ENCODE measurements around the gene ADAM22. TPM values are rescaled to one million over a fixed set of nuclear protein-coding genes. Genes with fewer than 3 reads are reported as not detected.
"Not testable (repeated sequence)": the region's sequence is repeated elsewhere in the genome, so short reads cannot be mapped to it uniquely, and the experiment has no call there.

Gene ADAM22
- total RNA-seq, 1 donor from 2014 or later, result 0.63 TPM

GRCh38 chr7:88150033-88150432 lies 216.0 kb downstream of the ADAM22 start:
- no peak for DNase-seq (ENCODE audit: low read depth)
- TF ChIP-seq CTCF (conservative IDR thresholded peaks at IDR 0.05; ENCODE audit: low read depth, low read length), result no peak
- H3K4me3 ChIP-seq (ENCODE audit: low read depth, low read length), result no peak overlapping the region

GRCh38 chr7:88151119-88151790 lies 217.2 kb downstream of the ADAM22 start:
- H3K4me3 ChIP-seq (ENCODE audit: low read depth, low read length), result no peak overlapping the region
- DNase-seq (ENCODE audit: low read depth), result no peak
- no peak for TF ChIP-seq CTCF (conservative IDR thresholded peaks at IDR 0.05; ENCODE audit: low read depth, low read length)

- H3K4me3 ChIP-seq (ENCODE audit: low read depth, low read length), result no peak overlapping the region
- no peak for TF ChIP-seq CTCF (conservative IDR thresholded peaks at IDR 0.05; ENCODE audit: low read depth, low read length)
- no peak for DNase-seq (ENCODE audit: low read depth)
Observed at GRCh38 chr7:88153378-88153777, 219.3 kb downstream of the ADAM22 start.

- no peak overlapping the region for H3K4me3 ChIP-seq (ENCODE audit: low read depth, low read length)
- TF ChIP-seq CTCF (conservative IDR thresholded peaks at IDR 0.05; ENCODE audit: low read depth, low read length), result no peak
- DNase-seq (ENCODE audit: low read depth), result peak; percentile 26
Observed at GRCh38 chr7:88155756-88156155, 221.7 kb downstream of the ADAM22 start.

GRCh38 chr7:88156356-88156755 lies 222.3 kb downstream of the ADAM22 start:
- no peak for DNase-seq (ENCODE audit: low read depth)
- TF ChIP-seq CTCF (conservative IDR thresholded peaks at IDR 0.05; ENCODE audit: low read depth, low read length), result no peak
- H3K4me3 ChIP-seq (ENCODE audit: low read depth, low read length), result no peak overlapping the region

GRCh38 chr7:88159741-88160140 lies 225.7 kb downstream of the ADAM22 start:
- H3K4me3 ChIP-seq (ENCODE audit: low read depth, low read length); DNase-seq (ENCODE audit: low read depth): not testable (repeated sequence)

- no peak for TF ChIP-seq CTCF (conservative IDR thresholded peaks at IDR 0.05; ENCODE audit: low read depth, low read length)
- no peak for DNase-seq (ENCODE audit: low read depth)
- no peak overlapping the region for H3K4me3 ChIP-seq (ENCODE audit: low read depth, low read length)
Observed at GRCh38 chr7:88165697-88166096, 231.6 kb downstream of the ADAM22 start.
